Measurements from ENCODE around the gene ROR1.

ROR1 gene

GRCh38 chr1:64147045-64147724 is 373.4 kb downstream of the ROR1 start:
- DNase-seq (ENCODE audit: low read depth), result no peak

DNA sequence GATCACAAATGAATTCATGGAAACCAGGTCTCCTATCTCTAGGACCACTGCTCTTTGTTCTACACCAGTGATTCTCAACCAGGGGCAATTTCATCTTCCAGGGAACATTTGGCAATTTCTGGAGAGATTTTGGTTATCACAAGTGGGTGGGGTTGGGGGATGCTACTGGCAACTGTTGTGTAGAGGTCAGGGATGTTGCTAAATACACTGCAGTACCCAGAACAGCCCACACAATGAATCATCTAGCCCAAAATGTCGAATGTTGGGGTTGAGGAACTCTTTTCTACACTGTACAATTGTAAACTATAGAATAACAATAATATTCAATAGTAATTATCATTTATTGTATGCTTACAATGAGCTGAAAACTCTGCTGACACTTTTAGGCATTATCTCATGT is 373.9 kb downstream of the ROR1 start:
- no peak for DNase-seq (ENCODE audit: low read depth)

DNA sequence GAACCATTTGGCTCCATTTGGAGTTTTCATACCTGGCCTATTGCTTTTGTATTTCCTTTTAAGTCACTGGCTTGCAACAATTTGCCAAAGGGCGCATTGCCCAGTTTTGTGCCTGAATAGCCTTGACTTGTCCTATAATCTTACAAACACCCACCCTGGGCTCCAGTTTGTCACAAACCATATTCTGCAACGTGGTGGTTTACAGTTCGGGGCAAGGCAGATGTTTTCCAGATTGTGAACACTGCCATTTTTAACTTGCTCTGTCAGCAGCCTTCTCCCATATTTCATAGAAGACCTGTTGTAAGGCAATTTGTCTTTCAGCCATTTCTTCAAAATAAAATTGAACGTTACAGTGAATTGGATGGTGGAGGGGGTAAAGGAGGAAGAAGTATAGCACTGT is 376.4 kb downstream of the ROR1 start:
- no peak for DNase-seq (ENCODE audit: low read depth)

- no peak for DNase-seq (ENCODE audit: low read depth)
Measured at GRCh38 chr1:64150729-64151230, 377.0 kb downstream of the ROR1 start.

DNA sequence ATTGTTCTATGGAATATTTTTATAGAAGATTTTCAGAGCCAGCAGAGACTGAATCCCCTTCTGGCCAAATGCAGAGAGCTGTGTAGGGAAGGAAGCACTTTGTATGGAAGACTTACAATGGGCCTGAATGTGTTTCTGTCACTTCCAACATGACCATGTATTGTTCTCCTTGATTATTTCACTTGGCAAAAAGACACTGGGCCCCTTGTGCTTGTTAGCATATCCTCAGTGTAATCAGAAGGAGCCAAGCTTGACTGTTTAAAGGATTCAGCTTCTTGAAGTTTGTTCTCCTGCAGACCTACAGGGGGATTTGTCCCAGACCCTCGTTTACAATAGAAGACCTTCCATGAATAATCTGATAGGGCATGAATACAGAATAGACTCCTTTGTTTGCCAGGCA is 381.5 kb downstream of the ROR1 start:
- DNase-seq (ENCODE audit: low read depth), result no peak

GRCh38 chr1:64161357-64161941 is 387.6 kb downstream of the ROR1 start:
- DNase-seq (ENCODE audit: low read depth), result peak; percentile 97

DNA sequence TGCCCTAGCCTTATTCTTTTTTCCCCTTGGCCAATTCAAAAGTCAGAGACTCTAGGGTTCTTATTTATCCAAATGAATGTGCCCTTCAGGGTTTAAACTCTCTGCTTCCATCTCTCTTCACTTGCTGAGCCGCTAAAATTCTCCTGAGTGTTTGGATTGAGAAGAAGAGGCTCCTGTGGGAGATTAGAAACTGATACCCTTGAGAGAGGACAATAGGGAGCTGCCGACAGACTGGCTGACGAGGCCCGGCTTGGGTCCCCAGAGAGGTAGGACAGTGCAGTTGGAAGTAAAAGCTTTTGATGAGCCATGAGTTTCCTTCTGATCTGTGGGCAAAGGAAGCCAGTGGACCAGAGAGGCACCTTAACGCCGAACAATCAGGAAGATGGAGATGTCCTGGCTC is 388.3 kb downstream of the ROR1 start:
- DNase-seq (ENCODE audit: low read depth), result no peak

GRCh38 chr1:64162804-64163203 is 389.0 kb downstream of the ROR1 start:
- DNase-seq (ENCODE audit: low read depth), result no peak

GRCh38 chr1:64163431-64163830 is 389.6 kb downstream of the ROR1 start:
- no peak for DNase-seq (ENCODE audit: low read depth)

DNA sequence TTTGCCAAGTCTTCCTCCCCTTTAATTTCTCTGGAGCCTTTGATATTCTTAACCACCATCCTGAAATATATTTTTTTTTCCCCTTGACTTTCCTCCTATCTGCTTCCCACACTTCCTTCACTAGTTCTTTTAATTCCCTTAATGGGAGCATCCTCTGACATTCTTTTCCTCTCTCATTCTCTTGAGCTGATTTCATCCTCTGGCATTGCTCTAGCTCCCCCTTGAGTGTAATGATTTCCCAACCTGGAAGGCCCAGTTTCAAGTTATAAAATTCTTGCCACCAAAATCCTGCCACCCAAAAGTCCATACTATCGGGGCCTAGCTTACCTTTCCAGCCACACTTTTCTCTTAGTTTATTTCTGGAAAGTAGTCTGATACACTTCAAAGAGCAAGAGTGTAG is 390.2 kb downstream of the ROR1 start:
- peak; percentile 79 for DNase-seq (ENCODE audit: low read depth)

DNA sequence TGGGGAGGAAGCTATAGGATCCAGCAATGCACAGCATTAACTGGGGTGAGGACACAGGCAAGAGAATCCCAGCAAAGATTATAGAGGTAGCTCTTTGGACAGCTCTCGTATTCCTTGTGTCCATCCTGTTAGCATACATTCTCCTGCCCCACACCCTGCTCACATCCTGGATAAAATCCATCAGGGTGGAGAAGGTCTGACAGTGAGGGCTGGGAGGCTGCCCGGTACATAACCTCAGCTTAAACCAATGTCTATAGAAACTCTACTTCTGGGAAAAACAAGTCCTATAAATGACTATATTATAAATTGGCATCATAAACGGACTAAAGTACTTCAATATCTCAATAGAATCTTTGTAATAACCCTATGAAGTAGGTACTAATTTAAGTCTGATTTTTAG is 392.8 kb downstream of the ROR1 start:
- no peak for DNase-seq (ENCODE audit: low read depth)

- DNase-seq (ENCODE audit: low read depth), result peak; percentile 88
Measured at GRCh38 chr1:64167176-64167575, 393.4 kb downstream of the ROR1 start.

- DNase-seq (ENCODE audit: low read depth), result peak; percentile 77
Measured at GRCh38 chr1:64171246-64171645, 397.4 kb downstream of the ROR1 start.

DNA sequence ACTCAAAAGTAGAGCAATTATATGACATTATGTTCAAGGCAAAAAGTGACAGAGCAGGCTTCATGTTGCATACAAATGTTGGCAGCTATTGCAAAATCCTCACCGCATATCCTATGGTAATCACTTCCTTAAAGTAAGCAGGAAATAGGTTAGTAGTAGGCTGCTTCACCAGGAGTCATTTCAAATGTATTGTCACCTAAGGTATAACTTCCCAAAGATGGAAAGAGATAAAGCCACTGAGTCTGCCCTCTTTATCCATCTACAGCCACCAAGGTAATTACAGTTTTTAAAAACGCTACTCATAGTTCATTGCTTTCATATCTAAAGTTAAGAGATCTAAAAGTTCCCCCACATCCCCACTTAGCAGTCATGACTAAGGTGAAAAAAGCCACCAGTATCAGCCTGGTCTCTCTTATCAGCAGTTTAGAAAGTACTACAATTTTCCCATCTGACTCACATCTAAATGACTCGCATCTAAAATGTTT is 398.0 kb downstream of the ROR1 start:
- peak; percentile 92 for DNase-seq (ENCODE audit: low read depth)

GRCh38 chr1:64172458-64172983 is 398.7 kb downstream of the ROR1 start:
- peak; percentile 46 for DNase-seq (ENCODE audit: low read depth)

GRCh38 chr1:64173336-64173940 is 399.6 kb downstream of the ROR1 start:
- no peak for DNase-seq (ENCODE audit: low read depth)

DNA sequence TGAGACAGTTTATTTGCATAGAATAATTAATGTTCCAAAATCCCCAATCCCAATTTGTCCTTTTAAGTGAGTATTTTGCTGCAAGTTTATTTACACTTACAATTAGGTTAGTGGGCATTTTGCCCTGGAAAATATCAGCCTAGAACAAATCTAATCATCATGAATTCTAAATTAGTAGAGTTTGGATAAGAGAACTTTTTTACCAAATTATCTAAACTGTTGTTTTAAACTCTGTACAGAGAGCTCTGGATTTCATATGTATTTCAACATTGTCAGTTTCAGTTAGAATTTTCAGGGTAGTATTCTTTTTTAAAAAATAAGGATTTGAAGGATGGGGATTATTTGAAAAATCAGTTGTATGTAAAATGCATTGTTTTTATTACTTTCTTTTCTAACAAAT is 401.8 kb downstream of the ROR1 start:
- DNase-seq (ENCODE audit: low read depth), result no peak

- DNase-seq (ENCODE audit: low read depth), result no peak
Measured at GRCh38 chr1:64176659-64177058, 402.8 kb downstream of the ROR1 start.

DNA sequence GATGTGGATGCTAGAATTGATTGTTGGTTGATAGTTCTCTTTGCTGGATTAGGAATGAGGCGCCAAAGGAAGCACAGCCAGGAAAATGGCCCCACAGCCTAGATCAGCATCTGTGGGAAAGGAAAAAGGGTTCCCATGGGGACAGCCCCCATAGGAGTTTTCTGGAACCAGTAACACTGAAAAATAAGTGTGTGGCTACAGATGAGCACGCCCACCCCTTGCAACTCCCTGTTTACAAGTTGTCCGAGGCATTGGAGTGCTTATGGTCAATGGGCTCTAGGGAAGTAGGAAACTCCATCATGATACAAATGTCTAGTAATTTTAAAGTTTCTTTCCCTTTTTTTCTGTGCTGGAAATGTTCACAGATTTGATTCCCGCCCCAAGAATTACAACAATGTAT is 405.8 kb downstream of the ROR1 start:
- DNase-seq (ENCODE audit: low read depth), result no peak

DNA sequence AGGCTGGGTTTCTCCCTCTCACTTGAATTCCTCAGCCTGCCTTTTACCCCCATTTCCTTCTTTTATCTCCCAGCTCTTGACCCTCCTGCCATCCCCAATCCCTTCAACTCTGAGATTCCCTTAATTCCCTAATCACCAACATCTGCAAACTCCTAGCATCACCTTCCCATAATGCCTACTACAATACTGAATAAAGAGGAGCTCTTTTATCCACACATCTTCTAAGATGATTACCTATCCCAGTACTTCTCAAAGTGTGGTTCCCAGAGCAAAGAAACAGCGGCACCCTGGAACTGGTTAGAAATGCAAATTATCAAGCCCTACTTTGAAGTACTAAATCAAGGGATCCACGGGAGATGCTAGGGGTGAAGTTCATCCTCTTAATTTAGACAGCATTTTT is 408.4 kb downstream of the ROR1 start:
- no peak for DNase-seq (ENCODE audit: low read depth)

- DNase-seq (ENCODE audit: low read depth), result peak; percentile 46
Measured at GRCh38 chr1:64183395-64184002, 409.7 kb downstream of the ROR1 start.

DNA sequence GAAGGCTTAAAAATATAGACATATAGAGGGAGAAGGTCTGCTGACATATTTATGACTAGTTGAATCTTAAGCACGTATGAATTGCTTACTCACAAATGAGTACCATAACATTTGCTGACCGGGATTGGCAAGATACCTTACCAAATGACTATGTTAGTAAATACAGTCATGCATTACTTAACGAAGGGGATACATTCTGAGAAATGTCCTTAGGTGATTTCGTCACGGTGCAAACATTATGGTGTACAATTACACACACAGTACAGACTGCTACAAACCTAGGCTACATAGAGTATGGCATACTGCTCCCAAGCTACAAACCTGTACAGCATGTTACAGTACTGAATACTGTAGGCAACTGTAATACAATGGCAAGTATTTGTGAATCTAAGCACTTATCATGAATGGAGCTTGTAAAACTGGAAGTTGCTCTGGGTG is 410.2 kb downstream of the ROR1 start:
- peak; percentile 72 for DNase-seq (ENCODE audit: low read depth)
